ENCODE data around the gene HSPA12A.

HSPA12A gene

GRCh38 chr10:116625845-116626244 lies 116.5 kb downstream of the HSPA12A start:
- no peak for TF ChIP-seq CTCF (IDR thresholded peaks at IDR 0.05; ENCODE audit: insufficient read depth, missing control alignments)
- FAIRE-seq (no peak), DNase-seq (ENCODE audit: insufficient read length, low spot score) (no peak)

- DNase-seq (ENCODE audit: insufficient read length, low spot score) (no peak), FAIRE-seq (no peak)
- TF ChIP-seq CTCF (IDR thresholded peaks at IDR 0.05; ENCODE audit: insufficient read depth, missing control alignments), result no peak
Measured at GRCh38 chr10:116621934-116622655, 120.3 kb downstream of the HSPA12A start.

- no peak for FAIRE-seq
- no peak for TF ChIP-seq CTCF (IDR thresholded peaks at IDR 0.05; ENCODE audit: insufficient read depth, missing control alignments)
- DNase-seq (ENCODE audit: insufficient read length, low spot score), result no peak
Measured at GRCh38 chr10:116621476-116621875, 120.9 kb downstream of the HSPA12A start.

Measured in D721Med (cell line).